GM12892 (cell line): Measurements from ENCODE around the gene MRPL28.
"Not testable (repeated sequence)": the region's sequence is repeated elsewhere in the genome, so short reads cannot be mapped to it uniquely, and the experiment has no call there.

Source experiments
- POLR2A ChIP-seq: IDR thresholded peaks from 2 replicates; pipeline ENCODE4 v1.6.1; 2011; ENCODE audit warnings: low read depth, low read length, control low read depth
- POLR2AphosphoS5 ChIP-seq: IDR thresholded peaks from 2 replicates; pipeline ENCODE4 v1.6.1; 2011; ENCODE audit warnings: low read depth, low read length, control low read depth
- TAF1 ChIP-seq: IDR thresholded peaks from 2 replicates; pipeline ENCODE4 v1.6.1; 2011; ENCODE audit warnings: low read depth, mild to moderate bottlenecking, control low read depth, low read length, borderline replicate concordance

- TF ChIP-seq POLR2AphosphoS5, POLR2A, TAF1: not testable (repeated sequence)
Observed at GRCh38 chr16:341974-342336, 28.4 kb downstream of the MRPL28 start.
